Spleen (tissue), 11 donors: Measurements from ENCODE around the gene PRM3. TPM values are rescaled to one million over a fixed set of nuclear protein-coding genes. Genes with fewer than 3 reads are reported as not detected.

ENCODE experiments used
- DNase-seq: peaks from one replicate; pipeline ENCODE4 v3.0.0-alpha.2; 2020
- H3K27ac ChIP-seq, 8 donors: fragments of 200-600 bp; sonication (generic) in 7 of 8; 1 replicate in 4 of 8; 2 replicates in 4 of 8; pipeline versions ENCODE4 v1.5.0 to v1.8.0; 2016 to 2021; ENCODE audit warnings: inconsistent platforms in 4 of 8, mild to moderate bottlenecking in 4 of 8, moderate library complexity in 1 of 8
- H3K27me3 ChIP-seq, 7 donors: fragments of 200-600 bp; sonication (generic) in 6 of 7; replicated peaks in 1 of 7; 1 replicate in 4 of 7; 2 replicates in 3 of 7; pipeline versions ENCODE4 v1.5.0 to v1.8.0; 2016 to 2021; ENCODE audit warnings: inconsistent platforms in 3 of 7, mild to moderate bottlenecking in 1 of 7
- H3K36me3 ChIP-seq, 6 donors: fragments of 200-600 bp; sonication (generic) in 5 of 6; 1 replicate in 4 of 6; 2 replicates in 2 of 6; pipeline versions ENCODE4 v1.5.0 to v1.8.0; 2016 to 2021; ENCODE audit warnings: inconsistent platforms in 2 of 6
- H3K4me1 ChIP-seq, 6 donors: fragments of 200-600 bp; sonication (generic) in 5 of 6; 1 replicate in 3 of 6; 2 replicates in 3 of 6; pipeline versions ENCODE4 v1.5.0 to v1.8.0; 2016 to 2021; ENCODE audit warnings: inconsistent platforms in 3 of 6
- H3K4me3 ChIP-seq, 8 donors: fragments of 200-600 bp; sonication (generic) in 7 of 8; 1 replicate in 4 of 8; 2 replicates in 4 of 8; pipeline versions ENCODE4 v1.5.0 to v1.8.0; 2016 to 2021; ENCODE audit warnings: inconsistent platforms in 4 of 8, mild to moderate bottlenecking in 4 of 8, moderate library complexity in 2 of 8
- H3K9me3 ChIP-seq, 8 donors: fragments of 200-600 bp; sonication (generic) in 7 of 8; 1 replicate in 4 of 8; 2 replicates in 4 of 8; pipeline versions ENCODE4 v1.5.0 to v1.8.0; 2016 to 2021; ENCODE audit warnings: inconsistent platforms in 4 of 8
- CTCF ChIP-seq, 11 experiments: fragments of 200-600 bp in 7 of 11; fragments of 450-650 bp in 4 of 11; sonication (generic) in 4 of 11; IDR thresholded peaks in 8 of 11; conservative IDR thresholded peaks in 3 of 11; 1 replicate in 7 of 11; 2 replicates in 4 of 11; pipeline versions ENCODE4 v1.4.0 to v1.8.0; 2016 to 2021; ENCODE audit warnings: antibody characterized with exemption in 11 of 11, inconsistent platforms in 4 of 11, mild to moderate bottlenecking in 1 of 11
- POLR2A ChIP-seq, 3 donors: fragments of 450-650 bp; IDR thresholded peaks; one replicate each; pipeline ENCODE4 v1.5.1; 2017; ENCODE audit warnings: antibody characterized with exemption in 3 of 3, mild to moderate bottlenecking in 1 of 3
- POLR2AphosphoS5 ChIP-seq, 3 donors: sonication (generic); formaldehyde crosslinking; IDR thresholded peaks; one replicate each; pipeline ENCODE4 v1.5.1; 2017; ENCODE audit warnings: antibody characterized with exemption in 3 of 3
- WGBS, 5 donors: extraction: QIAGEN DNeasy Blood & Tissue Kit in 3 of 5; methylation state at CpG; one replicate each; pipeline versions ENCODE4 v1.1.5 to v1.1.7; 2013 to 2018; 5-methylcytosine and 5-hydroxymethylcytosine counted together
- intact Hi-C: fragments of 100-400 bp; cut with DNase I; formaldehyde crosslinking; loops from one replicate; pipeline ENCODE4 v1.15.0; 2023; ENCODE audit warnings: low total_unique reads
- polyA plus RNA-seq, 3 donors: library from polyadenylated mRNA; stranded (reverse); fragments of 200-250 nt; gene quantifications; one replicate each; pipeline ENCODE4 v1.2.1, GENCODE V29; 2013
- total RNA-seq, 7 donors: library from RNA; depleted of rRNA in 3 of 7; stranded (reverse); fragments of >200 nt in 3 of 7; fragmentation: NEBNext Ultra II Directional in 4 of 7; extraction: Animal tissue kit (Norgen Biotek cat#: 25700) in 4 of 7; gene quantifications; one replicate each; pipeline versions ENCODE4 v1.1.0 to v1.2.1, GENCODE V29; 2016 to 2021
- donor health status: healthy with polysubstance abuse.
- donor health status: DM: no; HTN: no; CAD: no; lungs with moderate emphysema.
- donor health status: DM: no; HTN: no; CAD: no.
- donor health status: Bipolar disorder and iron deficiency.
- donor health status: healthy.
- donor health status: DM: no; HTN: no; CAD: no.
- donor health status: DM: yes; HTN: yes; CAD: no.

PRM3 gene
- total and polyA plus RNA-seq, 10 donors = not detected

- intact Hi-C loops = loop anchor here (5.0 kb wide), 2 partner anchors 97 to 298 kb away; no protein-coding TSS in a partner anchor
- H3K4me1 ChIP-seq = peaks cover 22 to 58% (median 42%) of the 10 kb centered on the region in 6 donors
- no peak for TF ChIP-seq POLR2AphosphoS5 (IDR thresholded peaks at IDR 0.05)
- no peak for TF ChIP-seq POLR2A (IDR thresholded peaks at IDR 0.05)
- TF ChIP-seq CTCF (IDR thresholded peaks at IDR 0.05 in 8 of 11, conservative IDR thresholded peaks at IDR 0.05 in 3 of 11) = no peak
- peak overlapping the region in 4 of 8 donors; percentile 58 to 80 (median 66) for H3K27ac ChIP-seq
- no peak overlapping the region for H3K4me3 ChIP-seq
- H3K36me3 ChIP-seq = peaks cover 0 to 3% (median 0%) of the 10 kb centered on the region in 6 donors
- 89 to 91% (median 90%) methylated on average over 12 of the region's 12 CpGs for WGBS, 5 donors
- no peaks in the 10 kb centered on the region for H3K9me3 ChIP-seq
- DNase-seq = no peak
- peaks cover 0 to 4% (median 0%) of the 10 kb centered on the region in 7 donors for H3K27me3 ChIP-seq
Measured at GRCh38 chr16:11259655-11260595, 13.5 kb downstream of the PRM3 start.

GRCh38 chr16:11258553-11259492 is 14.6 kb downstream of the PRM3 start:
- peak; percentile 83 for DNase-seq
- Histone ChIP-seq H3K27me3 (peaks cover 0 to 8% (median 0%) of the 10 kb centered on the region in 7 donors), H3K4me3 (peak overlapping the region in 2 of 8 donors; percentile 3 to 54), H3K27ac (peak overlapping the region in 7 of 8 donors; percentile 35 to 80 (median 60)), H3K36me3 (peaks cover 0 to 14% (median 0%) of the 10 kb centered on the region in 6 donors), H3K9me3 (no peaks in the 10 kb centered on the region), H3K4me1 (peaks cover 23 to 62% (median 46%) of the 10 kb centered on the region in 6 donors)
- 22 to 40% (median 33%) methylated on average over 12 to 15 of the region's 15 CpGs for WGBS, 5 donors
- intact Hi-C loops = loop anchor here (5.0 kb wide), 2 partner anchors 98 to 297 kb away; no protein-coding TSS in a partner anchor
- TF ChIP-seq POLR2AphosphoS5 (IDR thresholded peaks at IDR 0.05) = peak; percentile 34 to 52 (median 42)
- peak in 1 of 11 experiments; percentile 10 for TF ChIP-seq CTCF (IDR thresholded peaks at IDR 0.05 in 8 of 11, conservative IDR thresholded peaks at IDR 0.05 in 3 of 11)
- peak in 1 of 3 donors; percentile 16 for TF ChIP-seq POLR2A (IDR thresholded peaks at IDR 0.05)

- peak; percentile 89 for DNase-seq
- H3K4me3 ChIP-seq = peak overlapping the region; percentile 61 to 97 (median 89)
- H3K27ac ChIP-seq = peak overlapping the region in 7 of 8 donors; percentile 96 to 99 (median 97)
- 23 to 27% (median 25%) methylated on average over 20 to 21 of the region's 21 CpGs for WGBS, 5 donors
- no peak for TF ChIP-seq POLR2A (IDR thresholded peaks at IDR 0.05)
- peak in 2 of 3 donors; percentile 28 to 35 for TF ChIP-seq POLR2AphosphoS5 (IDR thresholded peaks at IDR 0.05)
- TF ChIP-seq CTCF (IDR thresholded peaks at IDR 0.05 in 8 of 11, conservative IDR thresholded peaks at IDR 0.05 in 3 of 11) = peak; percentile 36 to 86 (median 75)
- H3K27me3 ChIP-seq = peaks cover 0 to 8% (median 0%) of the 10 kb centered on the region in 7 donors
- peaks cover 0 to 29% (median 0%) of the 10 kb centered on the region in 6 donors for H3K36me3 ChIP-seq
- H3K4me1 ChIP-seq = peaks cover 31 to 65% (median 60%) of the 10 kb centered on the region in 6 donors
- intact Hi-C loops = loop anchor here (5.0 kb wide), 2 partner anchors 100 to 295 kb away; no protein-coding TSS in a partner anchor
- no peaks in the 10 kb centered on the region for H3K9me3 ChIP-seq
Measured at GRCh38 chr16:11257131-11257938, 16.1 kb downstream of the PRM3 start.
